IMR-90 (cell line): Measurements from ENCODE around the gene PRAMEF2. TPM values are rescaled to one million over a fixed set of nuclear protein-coding genes. Genes with fewer than 3 reads are reported as not detected.

ENCODE experiments used
- ATAC-seq: fragments of 200-7000 bp; cut with Tn5 transposase; 2 replicates; pipeline ENCODE4 v1.9.1; 2020; ENCODE audit warnings: low read depth, mild to moderate bottlenecking, moderate library complexity
- BruUV-seq: library from RNA; stranded (reverse); fragments of 400-500 nt; replicated peaks from 2 replicates; lab custom pipeline; 2021; lab: Mats Ljungman, UMichigan
- CTCF ChIA-PET: fragments of 300-600 bp; formaldehyde crosslinking; extraction: SDS; loops from one replicate; lab custom pipeline; 2021; ENCODE audit warnings: antibody characterized with exemption; lab: Yijun Ruan, JAX
- POLR2A ChIA-PET: fragments of 300-600 bp; sonication (Branson Sonifier 250); formaldehyde crosslinking; loops from one replicate; lab custom pipeline; 2022; ENCODE audit warnings: antibody characterized with exemption; ENCODE audit not compliant: unreplicated experiment; lab: Charles Lee
- DNase-seq: peaks from one replicate; pipeline ENCODE4 v3.0.0; 2013
- H2AFZ ChIP-seq: replicated peaks from 2 replicates; pipeline ENCODE3; 2013; ENCODE audit warnings: low read length, mild to moderate bottlenecking; ENCODE audit not compliant: poor library complexity
- H2AK5ac ChIP-seq: 2 replicates; pipeline ENCODE4 v1.6.1; 2013; ENCODE audit warnings: low read depth, low read length, inconsistent platforms
- H2AK9ac ChIP-seq: replicated peaks from 2 replicates; pipeline ENCODE3; 2013; ENCODE audit warnings: mild to moderate bottlenecking, low read depth, low read length, moderate library complexity; ENCODE audit not compliant: poor library complexity
- H2BK120ac ChIP-seq: 2 replicates; pipeline ENCODE4 v1.6.1; 2013; ENCODE audit warnings: low read depth, low read length, inconsistent platforms
- H2BK15ac ChIP-seq: 3 replicates; pipeline ENCODE4 v1.6.1; 2013; ENCODE audit warnings: low read depth, low read length, inconsistent platforms
- H2BK20ac ChIP-seq: 2 replicates; pipeline ENCODE4 v1.6.1; 2013; ENCODE audit warnings: low read depth, mild to moderate bottlenecking, inconsistent platforms, low read length, moderate library complexity
- H2BK5ac ChIP-seq: 2 replicates; pipeline ENCODE4 v1.6.1; 2013; ENCODE audit warnings: mild to moderate bottlenecking, low read depth, low read length, inconsistent platforms; ENCODE audit not compliant: poor library complexity, severe bottlenecking
- H3K14ac ChIP-seq: replicated peaks from 2 replicates; pipeline ENCODE4 v1.6.1; 2013; ENCODE audit warnings: low read depth, low read length, inconsistent platforms
- H3K18ac ChIP-seq: 2 replicates; pipeline ENCODE4 v1.6.1; 2013; ENCODE audit warnings: low read depth, low read length, control low read depth
- H3K23ac ChIP-seq: 2 replicates; pipeline ENCODE4 v1.6.1; 2013; ENCODE audit warnings: low read depth, low read length, inconsistent platforms
- H3K27ac ChIP-seq: 2 replicates; pipeline ENCODE4 v1.5.1; 2013; ENCODE audit warnings: mild to moderate bottlenecking, control low read depth, low read length; ENCODE audit not compliant: insufficient read depth
- H3K27me3 ChIP-seq: 2 replicates; pipeline ENCODE4 v1.6.1; 2013; ENCODE audit warnings: low read length; ENCODE audit not compliant: control insufficient read depth, insufficient read depth
- H3K36me3 ChIP-seq: 2 replicates; pipeline ENCODE4 v1.6.1; 2013; ENCODE audit warnings: low read length, mixed read lengths; ENCODE audit not compliant: control insufficient read depth, insufficient read depth
- H3K4ac ChIP-seq: 2 replicates; pipeline ENCODE4 v1.6.1; 2013; ENCODE audit warnings: low read depth, low read length, inconsistent platforms
- H3K4me1 ChIP-seq: 2 replicates; pipeline ENCODE4 v1.6.1; 2013; ENCODE audit warnings: low read length, mixed read lengths; ENCODE audit not compliant: control insufficient read depth, insufficient read depth
- H3K4me2 ChIP-seq: 2 replicates; pipeline ENCODE4 v1.6.1; 2013; ENCODE audit warnings: low read depth, mild to moderate bottlenecking, control low read depth, low read length, moderate library complexity
- H3K4me3 ChIP-seq: 2 replicates; pipeline ENCODE4 v1.5.1; 2013; ENCODE audit warnings: low read depth, mild to moderate bottlenecking, control low read depth, low read length, moderate library complexity; ENCODE audit not compliant: insufficient read depth
- H3K56ac ChIP-seq: 2 replicates; pipeline ENCODE4 v1.6.1; 2013; ENCODE audit warnings: low read length, inconsistent platforms; ENCODE audit not compliant: insufficient read depth; ENCODE audit errors: extremely low read depth
- H3K79me1 ChIP-seq, 2 experiments: 2 replicates each; pipeline ENCODE4 v1.6.1; 2013; ENCODE audit warnings: low read length in 2 of 2, inconsistent platforms in 1 of 2, low read depth in 1 of 2
- H3K9ac ChIP-seq: 2 replicates; pipeline ENCODE4 v1.6.1; 2013; ENCODE audit warnings: low read depth, low read length, control low read depth
- H3K9me1 ChIP-seq: 2 replicates; pipeline ENCODE4 v1.6.1; 2013; ENCODE audit warnings: low read length, inconsistent platforms; ENCODE audit not compliant: insufficient read depth
- H3K9me3 ChIP-seq: 2 replicates; pipeline ENCODE4 v1.6.1; 2013; ENCODE audit warnings: low read length; ENCODE audit not compliant: control insufficient read depth, insufficient read depth
- H4K20me1 ChIP-seq: 2 replicates; pipeline ENCODE4 v1.6.1; 2013; ENCODE audit warnings: low read length, inconsistent platforms; ENCODE audit not compliant: insufficient read depth
- H4K5ac ChIP-seq: 2 replicates; pipeline ENCODE4 v1.6.1; 2013; ENCODE audit warnings: mild to moderate bottlenecking, low read depth, low read length, control low read depth
- H4K8ac ChIP-seq, 2 experiments: 2 replicates each; pipeline ENCODE4 v1.6.1; 2013; ENCODE audit warnings: low read depth in 2 of 2, low read length in 2 of 2, control low read depth in 1 of 2, inconsistent platforms in 1 of 2
- H4K91ac ChIP-seq: 2 replicates; pipeline ENCODE4 v1.6.1; 2013; ENCODE audit warnings: low read depth, low read length, inconsistent platforms; ENCODE audit not compliant: insufficient read depth
- BHLHE40 ChIP-seq: fragments of 150-350 bp; IDR thresholded peaks from 2 replicates; pipeline ENCODE4 v1.6.1; 2016; ENCODE audit warnings: mild to moderate bottlenecking, low read depth, low read length
- CEBPB ChIP-seq: IDR thresholded peaks from 2 replicates; pipeline ENCODE4 v1.6.1; 2012; ENCODE audit warnings: low read depth, low read length, improper control_type of control experiment
- CHD1 ChIP-seq: IDR thresholded peaks from 2 replicates; pipeline ENCODE4 v1.6.1; 2012; ENCODE audit warnings: low read depth, low read length, improper control_type of control experiment
- ELK1 ChIP-seq: fragments of 150-350 bp; IDR thresholded peaks from 2 replicates; pipeline ENCODE4 v1.6.1; 2016; ENCODE audit warnings: low read depth, mild to moderate bottlenecking, low read length, moderate library complexity, borderline replicate concordance
- FOS ChIP-seq: fragments of 150-350 bp; IDR thresholded peaks from 2 replicates; pipeline ENCODE4 v1.6.1; 2016; ENCODE audit warnings: low read depth, low read length
- MAFK ChIP-seq: IDR thresholded peaks from 2 replicates; pipeline ENCODE4 v1.6.1; 2012; ENCODE audit warnings: low read depth, low read length, improper control_type of control experiment
- MAZ ChIP-seq: IDR thresholded peaks from 2 replicates; pipeline ENCODE4 v1.6.1; 2012; ENCODE audit warnings: low read depth, mild to moderate bottlenecking, low read length, improper control_type of control experiment, moderate library complexity, borderline replicate concordance
- MXI1 ChIP-seq: IDR thresholded peaks from 2 replicates; pipeline ENCODE4 v1.6.1; 2012; ENCODE audit warnings: low read depth, mild to moderate bottlenecking, low read length, moderate library complexity, borderline replicate concordance
- NFE2L2 ChIP-seq: fragments of 150-350 bp; IDR thresholded peaks from 2 replicates; pipeline ENCODE4 v1.6.1; 2016; ENCODE audit warnings: low read depth, mild to moderate bottlenecking, low read length
- POLR2A ChIP-seq: IDR thresholded peaks from 2 replicates; pipeline ENCODE4 v1.6.1; 2012; ENCODE audit warnings: mild to moderate bottlenecking, low read depth, low read length
- RAD21 ChIP-seq: IDR thresholded peaks from 2 replicates; pipeline ENCODE4 v1.6.1; 2012; ENCODE audit warnings: low read length, improper control_type of control experiment
- RCOR1 ChIP-seq: IDR thresholded peaks from 2 replicates; pipeline ENCODE4 v1.6.1; 2012; ENCODE audit warnings: mild to moderate bottlenecking, low read length, improper control_type of control experiment; ENCODE audit not compliant: insufficient replicate concordance
- RFX5 ChIP-seq: IDR thresholded peaks from 2 replicates; pipeline ENCODE4 v1.8.0; 2012; ENCODE audit warnings: low read depth, mild to moderate bottlenecking, low read length, moderate library complexity
- SMC3 ChIP-seq: fragments of 150-350 bp; IDR thresholded peaks from 2 replicates; pipeline ENCODE4 v1.6.1; 2016; ENCODE audit warnings: low read depth, mild to moderate bottlenecking, antibody characterized with exemption, low read length, moderate library complexity
- WGBS, 2 experiments: methylation state at CpG; one replicate each; pipeline versions ENCODE4 v1.1.5 to v1.1.7; 2013; ENCODE audit warnings: missing lambda C conversion rate in 2 of 2; ENCODE audit not compliant: insufficient read length in 1 of 2; ENCODE audit errors: extremely low coverage in 2 of 2; 5-methylcytosine and 5-hydroxymethylcytosine counted together
- dilution Hi-C: fragments of 300-500 bp; cut with HindIII; formaldehyde crosslinking; loops from one replicate; pipeline ENCODE4 v1.14.3; 2018; ENCODE audit warnings: low sequenced_read_pairs; ENCODE audit not compliant: unreplicated experiment
- in situ Hi-C: fragments of 300-500 bp; cut with MboI; formaldehyde crosslinking; loops from 3 replicates; pipeline ENCODE4 v1.14.3; 2019; ENCODE audit warnings: low sequenced_read_pairs, inconsistent platforms, mixed read lengths
- intact Hi-C: fragments of 100-400 bp; cut with micrococcal nuclease; formaldehyde crosslinking; loops from 2 replicates; pipeline ENCODE4 v1.10.0; 2022
- polyA plus RNA-seq, 3 experiments: library from polyadenylated mRNA; depleted of rRNA; stranded (reverse); fragments of >200 nt; gene quantifications; 2 replicates each; pipeline ENCODE4 v1.2.3, GENCODE V29; 2012; ENCODE audit warnings: low replicate concordance in 1 of 3
- total RNA-seq: library from RNA; depleted of rRNA; stranded (reverse); fragments of >200 nt; gene quantifications from 2 replicates; pipeline ENCODE4 v1.2.3, GENCODE V29; 2012
- TF ChIP-seq, protein P1 (sequence below): conservative IDR thresholded peaks from 2 replicates; pipeline ENCODE4 v1.5.1; 2012; ENCODE audit warnings: mild to moderate bottlenecking, low read depth, low read length, improper control_type of control experiment
- TF ChIP-seq, protein P2 (sequence below): fragments of 150-350 bp; IDR thresholded peaks from 2 replicates; pipeline ENCODE4 v1.6.1; 2017; ENCODE audit warnings: mild to moderate bottlenecking, antibody characterized with exemption, low read length, low read depth

PRAMEF2 gene
- total and polyA plus RNA-seq, 2 of the 4 experiments (the other 2 are of a cell fraction), result not detected

- TF ChIP-seq RCOR1 (no peak), RAD21 (no peak), MAZ (no peak), FOS (no peak), CEBPB (no peak), NFE2L2 (no peak), SMC3 (no peak), MXI1 (no peak), BHLHE40 (no peak), CHD1 (no peak), RFX5 (no peak), POLR2A (no peak), MAFK (no peak), ELK1 (no peak)
- TF ChIP-seq, protein P1, sequence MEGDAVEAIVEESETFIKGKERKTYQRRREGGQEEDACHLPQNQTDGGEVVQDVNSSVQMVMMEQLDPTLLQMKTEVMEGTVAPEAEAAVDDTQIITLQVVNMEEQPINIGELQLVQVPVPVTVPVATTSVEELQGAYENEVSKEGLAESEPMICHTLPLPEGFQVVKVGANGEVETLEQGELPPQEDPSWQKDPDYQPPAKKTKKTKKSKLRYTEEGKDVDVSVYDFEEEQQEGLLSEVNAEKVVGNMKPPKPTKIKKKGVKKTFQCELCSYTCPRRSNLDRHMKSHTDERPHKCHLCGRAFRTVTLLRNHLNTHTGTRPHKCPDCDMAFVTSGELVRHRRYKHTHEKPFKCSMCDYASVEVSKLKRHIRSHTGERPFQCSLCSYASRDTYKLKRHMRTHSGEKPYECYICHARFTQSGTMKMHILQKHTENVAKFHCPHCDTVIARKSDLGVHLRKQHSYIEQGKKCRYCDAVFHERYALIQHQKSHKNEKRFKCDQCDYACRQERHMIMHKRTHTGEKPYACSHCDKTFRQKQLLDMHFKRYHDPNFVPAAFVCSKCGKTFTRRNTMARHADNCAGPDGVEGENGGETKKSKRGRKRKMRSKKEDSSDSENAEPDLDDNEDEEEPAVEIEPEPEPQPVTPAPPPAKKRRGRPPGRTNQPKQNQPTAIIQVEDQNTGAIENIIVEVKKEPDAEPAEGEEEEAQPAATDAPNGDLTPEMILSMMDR, result no peak
- TF ChIP-seq, protein P2, sequence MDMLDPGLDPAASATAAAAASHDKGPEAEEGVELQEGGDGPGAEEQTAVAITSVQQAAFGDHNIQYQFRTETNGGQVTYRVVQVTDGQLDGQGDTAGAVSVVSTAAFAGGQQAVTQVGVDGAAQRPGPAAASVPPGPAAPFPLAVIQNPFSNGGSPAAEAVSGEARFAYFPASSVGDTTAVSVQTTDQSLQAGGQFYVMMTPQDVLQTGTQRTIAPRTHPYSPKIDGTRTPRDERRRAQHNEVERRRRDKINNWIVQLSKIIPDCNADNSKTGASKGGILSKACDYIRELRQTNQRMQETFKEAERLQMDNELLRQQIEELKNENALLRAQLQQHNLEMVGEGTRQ, result no peak
- no peak overlapping the region for H3K23ac ChIP-seq
- H3K4me3 ChIP-seq, result no peak overlapping the region
- no peak overlapping the region for H2BK120ac ChIP-seq
- H3K14ac ChIP-seq, result no peak overlapping the region
- H2BK5ac ChIP-seq, result no peak overlapping the region
- H2AK5ac ChIP-seq, result no peak overlapping the region
- no peak overlapping the region for H4K8ac ChIP-seq
- dilution Hi-C loops, result no loop called here
- no peaks in the 10 kb centered on the region for H4K20me1 ChIP-seq
- no peak overlapping the region for H4K91ac ChIP-seq
- H3K9ac ChIP-seq, result no peak overlapping the region
- H3K79me1 ChIP-seq, result no peaks in the 10 kb centered on the region
- intact Hi-C loops, result no loop called here
- no peaks in the 10 kb centered on the region for H3K4me1 ChIP-seq
- CTCF ChIA-PET, result no interaction called here
- in situ Hi-C loops, result no loop called here
- no peaks in the 10 kb centered on the region for H3K36me3 ChIP-seq
- H2AK9ac ChIP-seq, result no peak overlapping the region
- no peaks in the 10 kb centered on the region for H3K9me1 ChIP-seq
- H2BK15ac ChIP-seq, result no peak overlapping the region
- no CpG with 5 or more reads among the region's 4 CpGs for WGBS, 2 experiments
- H3K4ac ChIP-seq, result no peak overlapping the region
- DNase-seq, result no peak
- no peak for ATAC-seq
- no peak overlapping the region for H3K56ac ChIP-seq
- H4K5ac ChIP-seq, result no peak overlapping the region
- no peaks in the 10 kb centered on the region for H3K27me3 ChIP-seq
- peaks cover 7% of the 10 kb centered on the region; the same call in 1 of the 2 replicates for H3K9me3 ChIP-seq
- no peak overlapping the region for H2BK20ac ChIP-seq
- POLR2A ChIA-PET, result no interaction called here
- no peak overlapping the region for H3K4me2 ChIP-seq
- no TSS peak for BruUV-seq
- H2AFZ ChIP-seq, result no peak overlapping the region
- H3K18ac ChIP-seq, result no peak overlapping the region
- no peak overlapping the region for H3K27ac ChIP-seq
Observed at GRCh38 chr1:12851779-12852178, 5.1 kb upstream of the PRAMEF2 start.
